Mesenchymal stem cell (in vitro differentiated cells and primary cell): Measurements from ENCODE around the gene RASA3.

ENCODE experiments used
- DNase-seq: peaks from one replicate; pipeline ENCODE4 v3.0.0-alpha.2; 2013
- H2AFZ ChIP-seq: one replicate; pipeline ENCODE4 v1.6.1; 2013; ENCODE audit warnings: low read depth, mild to moderate bottlenecking, control low read depth, inconsistent platforms, low read length, moderate library complexity
- H2AK5ac ChIP-seq: 2 replicates; pipeline ENCODE4 v1.6.1; 2013; ENCODE audit warnings: low read length, moderate library complexity, mild to moderate bottlenecking, inconsistent platforms; ENCODE audit not compliant: severe bottlenecking
- H2BK120ac ChIP-seq: one replicate; pipeline ENCODE4 v1.6.1; 2013; ENCODE audit warnings: low read depth, mild to moderate bottlenecking, inconsistent platforms, low read length, moderate library complexity
- H2BK12ac ChIP-seq, 2 experiments: one replicate each; pipeline ENCODE4 v1.6.1; 2013; ENCODE audit warnings: inconsistent platforms in 2 of 2, low read length in 2 of 2, mild to moderate bottlenecking in 2 of 2, moderate library complexity in 2 of 2, control low read depth in 1 of 2
- H2BK15ac ChIP-seq: one replicate; pipeline ENCODE4 v1.6.1; 2013; ENCODE audit warnings: mild to moderate bottlenecking, low read depth, inconsistent platforms; ENCODE audit not compliant: poor library complexity, severe bottlenecking
- H2BK5ac ChIP-seq: 2 replicates; pipeline ENCODE4 v1.6.1; 2013; ENCODE audit warnings: low read depth, mild to moderate bottlenecking, low read length, control low read depth, inconsistent platforms; ENCODE audit not compliant: poor library complexity, severe bottlenecking
- H3K14ac ChIP-seq, 2 experiments: one replicate each; pipeline ENCODE4 v1.6.1; 2013; ENCODE audit warnings: inconsistent platforms in 2 of 2, low read length in 2 of 2, control low read depth in 1 of 2, mild to moderate bottlenecking in 1 of 2, moderate library complexity in 1 of 2
- H3K18ac ChIP-seq, 2 experiments: one replicate each; pipeline ENCODE4 v1.6.1; 2013; ENCODE audit warnings: inconsistent platforms in 2 of 2, low read length in 2 of 2, control low read depth in 1 of 2, low read depth in 1 of 2, mild to moderate bottlenecking in 1 of 2
- H3K23ac ChIP-seq, 2 experiments: one replicate each; pipeline ENCODE4 v1.6.1; 2013; ENCODE audit warnings: inconsistent platforms in 2 of 2, low read length in 2 of 2, mild to moderate bottlenecking in 2 of 2, moderate library complexity in 2 of 2, control low read depth in 1 of 2
- H3K27ac ChIP-seq: 2 replicates; pipeline ENCODE4 v1.5.1; 2013; ENCODE audit warnings: mild to moderate bottlenecking, moderate library complexity, low read length, control low read depth, inconsistent platforms; ENCODE audit not compliant: poor library complexity, severe bottlenecking
- H3K27me3 ChIP-seq, 2 experiments: 2 replicates each; pipeline versions ENCODE4 v1.6.1 to v1.7.0; 2013; ENCODE audit warnings: low read length in 2 of 2, mild to moderate bottlenecking in 2 of 2, moderate library complexity in 2 of 2, control low read depth in 1 of 2, inconsistent platforms in 1 of 2; ENCODE audit not compliant: control insufficient read depth in 1 of 2, insufficient read depth in 1 of 2
- H3K36me3 ChIP-seq, 2 experiments: 2 replicates each; pipeline versions ENCODE4 v1.6.1 to v1.7.0; 2013; ENCODE audit warnings: low read length in 2 of 2, control low read depth in 1 of 2, inconsistent platforms in 1 of 2, low read depth in 1 of 2, mild to moderate bottlenecking in 1 of 2; ENCODE audit not compliant: insufficient read depth in 2 of 2, control insufficient read depth in 1 of 2
- H3K4ac ChIP-seq, 2 experiments: one replicate each; pipeline ENCODE4 v1.6.1; 2013; ENCODE audit warnings: inconsistent platforms in 2 of 2, low read length in 2 of 2, mild to moderate bottlenecking in 2 of 2, moderate library complexity in 2 of 2, control low read depth in 1 of 2, low read depth in 1 of 2
- H3K4me1 ChIP-seq: 2 replicates; pipeline ENCODE4 v1.6.1; 2013; ENCODE audit warnings: low read depth, low read length, control low read depth; ENCODE audit not compliant: control insufficient read depth, insufficient read depth
- H3K4me2 ChIP-seq: 2 replicates; pipeline ENCODE4 v1.6.1; 2013; ENCODE audit warnings: low read length, mild to moderate bottlenecking, inconsistent platforms; ENCODE audit not compliant: poor library complexity, severe bottlenecking
- H3K4me3 ChIP-seq, 2 experiments: 2 replicates each; pipeline versions ENCODE4 v1.5.1 to v1.7.0; 2013; ENCODE audit warnings: low read length in 2 of 2, mild to moderate bottlenecking in 2 of 2, control low read depth in 1 of 2, low read depth in 1 of 2; ENCODE audit not compliant: insufficient read depth in 1 of 2
- H3K79me1 ChIP-seq: replicated peaks from 2 replicates; pipeline ENCODE4 v1.6.1; 2013; ENCODE audit warnings: mild to moderate bottlenecking, control low read depth, low read length, inconsistent platforms; ENCODE audit not compliant: poor library complexity, severe bottlenecking
- H3K9ac ChIP-seq: 2 replicates; pipeline ENCODE4 v1.7.0; 2013; ENCODE audit warnings: mild to moderate bottlenecking, low read length, moderate library complexity
- H3K9me3 ChIP-seq: 2 replicates; pipeline ENCODE4 v1.7.0; 2013; ENCODE audit warnings: mild to moderate bottlenecking, low read length; ENCODE audit not compliant: control insufficient read depth
- H4K8ac ChIP-seq: one replicate; pipeline ENCODE4 v1.6.1; 2013; ENCODE audit warnings: inconsistent platforms, mild to moderate bottlenecking, low read length, moderate library complexity
- H4K91ac ChIP-seq: one replicate; pipeline ENCODE4 v1.6.1; 2013; ENCODE audit warnings: mild to moderate bottlenecking, low read length, inconsistent platforms
- WGBS: methylation state at CpG from one replicate; pipeline ENCODE4 v1.1.7; 2013; ENCODE audit warnings: mixed read lengths; 5-methylcytosine and 5-hydroxymethylcytosine counted together

The RASA3 gene

DNA sequence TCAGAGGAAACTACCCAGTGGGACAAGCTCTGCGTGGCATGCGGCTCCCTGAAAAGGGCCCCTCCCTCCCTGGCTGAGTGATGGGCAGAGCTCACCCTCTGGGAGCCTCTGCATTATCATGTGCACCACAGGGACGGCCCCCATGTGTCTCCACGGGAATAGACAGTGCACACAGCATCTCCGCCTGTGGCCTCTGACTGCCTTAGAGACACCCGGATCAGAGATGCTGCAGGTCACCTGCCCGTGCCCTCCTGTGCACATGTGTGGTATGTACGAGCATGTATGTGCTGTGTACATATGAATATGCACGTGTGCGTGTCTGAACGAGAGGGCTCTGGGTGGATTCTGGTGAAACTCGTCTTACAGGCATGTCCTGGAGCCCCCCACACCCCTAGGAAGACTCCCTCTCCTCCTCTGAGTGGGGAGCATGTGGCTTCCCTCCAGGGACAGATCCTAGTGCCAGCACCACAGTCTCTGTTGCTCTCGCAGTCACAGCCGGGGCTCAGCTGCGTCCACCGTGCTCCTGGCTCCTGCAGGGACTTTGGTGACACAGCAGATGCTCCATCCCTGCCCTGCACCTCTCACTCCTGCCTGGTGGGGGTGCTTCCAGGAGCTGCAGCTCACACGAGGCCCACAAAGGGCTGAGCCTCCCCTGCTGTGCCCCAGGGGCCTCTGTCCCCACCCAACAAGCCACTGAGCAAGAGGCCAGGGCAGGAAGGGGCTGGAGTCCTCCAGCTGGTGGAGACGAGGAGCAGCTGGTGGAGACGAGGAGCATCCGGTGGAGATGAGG is 178.2 kb downstream of the RASA3 start:
- H4K8ac ChIP-seq, result no peak overlapping the region
- WGBS, result 91% methylated on average over 19 of the region's 20 CpGs
- no peak overlapping the region for H3K4ac ChIP-seq
- no peak overlapping the region for H3K9ac ChIP-seq
- H2BK120ac ChIP-seq, result no peak overlapping the region
- H3K4me1 ChIP-seq, result peaks cover 11% of the 10 kb centered on the region
- H2AK5ac ChIP-seq, result no peak overlapping the region
- no peak overlapping the region for H3K14ac ChIP-seq
- no peak overlapping the region for H3K4me3 ChIP-seq
- H4K91ac ChIP-seq, result no peak overlapping the region
- H3K9me3 ChIP-seq, result peaks cover under 1% of the 10 kb centered on the region
- H2BK12ac ChIP-seq, result no peak overlapping the region
- H3K79me1 ChIP-seq, result peaks cover 15% of the 10 kb centered on the region
- H3K18ac ChIP-seq, result no peak overlapping the region
- no peak overlapping the region for H2BK15ac ChIP-seq
- H3K36me3 ChIP-seq, result peaks cover 33 to 77% of the 10 kb centered on the region in 2 experiments
- no peak overlapping the region for H2AFZ ChIP-seq
- DNase-seq, result no peak
- H3K27ac ChIP-seq, result no peak overlapping the region
- H3K27me3 ChIP-seq, result no peaks in the 10 kb centered on the region
- no peak overlapping the region for H2BK5ac ChIP-seq
- H3K4me2 ChIP-seq, result no peak overlapping the region
- H3K23ac ChIP-seq, result no peak overlapping the region

DNA sequence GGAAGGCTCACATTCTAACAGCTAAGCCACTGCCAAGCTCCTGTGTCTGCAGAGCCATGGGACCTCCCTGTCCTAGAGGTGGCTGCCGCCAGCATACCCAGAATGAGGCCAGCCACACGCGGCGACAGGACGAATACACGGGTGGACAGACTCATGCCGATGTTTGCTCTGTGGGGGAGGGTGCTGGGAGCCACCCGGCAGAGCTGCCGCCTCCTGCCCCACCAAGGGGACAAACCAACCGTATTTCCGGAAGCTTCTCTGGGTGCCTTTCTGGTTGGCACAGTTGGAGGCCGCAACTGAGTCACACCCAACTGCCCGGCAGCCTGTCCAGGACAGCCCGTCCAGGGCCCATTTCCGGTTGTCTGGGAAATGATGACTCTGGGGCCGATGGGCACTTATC is 178.9 kb downstream of the RASA3 start:
- Histone ChIP-seq H3K27ac (no peak overlapping the region), H4K91ac (no peak overlapping the region), H4K8ac (no peak overlapping the region), H3K9me3 (no peaks in the 10 kb centered on the region), H3K4me1 (peaks cover 10% of the 10 kb centered on the region), H2AFZ (no peak overlapping the region), H3K36me3 (peaks cover 30 to 76% of the 10 kb centered on the region in 2 experiments), H2AK5ac (no peak overlapping the region), H3K4me2 (no peak overlapping the region), H2BK5ac (no peak overlapping the region), H3K23ac (no peak overlapping the region), H3K18ac (no peak overlapping the region), H3K4me3 (no peak overlapping the region), H2BK120ac (no peak overlapping the region), H3K9ac (no peak overlapping the region), H2BK12ac (no peak overlapping the region), H3K4ac (no peak overlapping the region), H3K14ac (no peak overlapping the region), H3K79me1 (peaks cover 15% of the 10 kb centered on the region), H3K27me3 (no peaks in the 10 kb centered on the region), H2BK15ac (no peak overlapping the region)
- WGBS, result 93% methylated on average over 16 of the region's 16 CpGs
- DNase-seq, result no peak

DNA sequence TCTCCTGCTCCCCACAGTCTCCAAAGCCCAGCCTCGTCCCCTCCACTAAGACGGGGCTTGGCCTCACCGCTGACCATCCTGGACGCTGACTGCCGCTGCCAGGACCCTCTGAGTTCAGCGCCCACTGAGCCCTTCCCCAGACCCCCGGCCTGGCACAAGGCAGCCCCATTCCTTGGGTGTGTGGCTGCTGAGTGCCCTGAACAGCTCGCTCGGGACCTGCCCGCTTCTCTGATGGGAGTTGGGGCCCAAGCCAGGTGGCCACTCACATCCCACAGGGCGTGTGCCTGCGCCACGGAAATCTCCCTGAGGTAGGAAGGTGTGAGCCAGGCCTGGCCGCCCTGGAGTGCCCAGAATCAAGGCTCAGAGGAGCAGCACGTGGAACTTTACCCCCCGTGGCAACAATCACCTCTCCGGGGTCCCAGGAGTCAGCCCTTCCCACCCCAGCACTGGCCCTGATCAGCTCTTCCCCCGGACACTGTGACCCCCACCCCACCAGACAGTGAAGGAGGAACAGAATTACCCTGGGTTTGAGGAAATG is 179.4 kb downstream of the RASA3 start:
- no peak overlapping the region for H3K23ac ChIP-seq
- no peak overlapping the region for H2BK15ac ChIP-seq
- peaks cover 30 to 74% of the 10 kb centered on the region in 2 experiments for H3K36me3 ChIP-seq
- no peak overlapping the region for H3K18ac ChIP-seq
- H3K9me3 ChIP-seq, result no peaks in the 10 kb centered on the region
- no peak overlapping the region for H2BK120ac ChIP-seq
- peaks cover 18% of the 10 kb centered on the region for H3K79me1 ChIP-seq
- no peak overlapping the region for H2AFZ ChIP-seq
- H3K4me3 ChIP-seq, result no peak overlapping the region
- peak overlapping the region; percentile 15 for H4K91ac ChIP-seq
- no peak overlapping the region for H3K27ac ChIP-seq
- H2BK12ac ChIP-seq, result no peak overlapping the region
- H3K4me2 ChIP-seq, result no peak overlapping the region
- no peak overlapping the region for H3K9ac ChIP-seq
- H3K14ac ChIP-seq, result no peak overlapping the region
- no peak overlapping the region for H3K4ac ChIP-seq
- H2BK5ac ChIP-seq, result no peak overlapping the region
- no peak for DNase-seq
- no peaks in the 10 kb centered on the region for H3K27me3 ChIP-seq
- H4K8ac ChIP-seq, result no peak overlapping the region
- H2AK5ac ChIP-seq, result no peak overlapping the region
- 96% methylated on average over 18 of the region's 18 CpGs for whole genome bisulfite sequencing
- peaks cover 10% of the 10 kb centered on the region for H3K4me1 ChIP-seq

DNA sequence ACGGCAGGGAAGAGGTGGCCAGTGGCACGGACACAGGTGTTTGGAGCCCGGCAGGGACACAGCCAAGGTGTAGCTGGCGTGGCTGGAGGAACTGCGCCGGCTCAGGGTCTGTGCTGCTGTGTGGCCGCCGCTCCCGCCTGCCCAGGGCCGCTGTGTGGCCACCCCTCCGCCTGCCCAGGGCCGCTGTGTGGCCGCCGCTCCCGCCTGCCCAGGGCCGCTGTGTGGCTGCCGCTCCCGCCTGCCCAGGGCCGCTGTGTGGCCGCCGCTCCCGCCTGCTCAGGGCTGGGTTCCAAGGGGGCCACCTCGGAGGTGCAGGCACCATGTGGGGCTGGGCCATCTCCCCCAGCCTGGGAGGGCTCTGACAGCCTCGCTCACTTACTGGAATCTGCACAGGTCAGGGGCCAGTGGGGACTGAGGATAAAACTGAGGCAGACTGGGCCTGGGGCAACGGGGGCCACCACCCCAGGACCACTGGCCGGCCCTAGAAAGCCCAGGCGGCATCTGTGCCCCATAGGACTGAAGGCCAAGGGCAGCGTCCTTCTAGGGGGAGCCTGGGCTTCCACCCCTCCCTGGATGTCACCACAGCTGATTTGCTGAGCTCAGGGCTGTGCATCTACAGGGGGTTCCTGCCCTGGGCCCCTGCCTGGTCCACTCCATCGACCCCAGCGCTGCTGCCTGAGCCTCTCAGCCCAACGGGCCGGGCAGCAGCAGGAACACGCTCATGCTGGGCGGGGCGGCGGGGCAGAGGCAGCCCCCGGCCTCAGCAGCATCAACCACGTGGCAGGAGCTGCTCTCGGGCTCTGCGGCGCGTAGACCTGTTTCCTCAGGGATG is 180.1 kb downstream of the RASA3 start:
- Histone ChIP-seq H4K8ac (no peak overlapping the region), H2AK5ac (no peak overlapping the region), H2BK5ac (no peak overlapping the region), H2BK120ac (no peak overlapping the region), H3K27me3 (no peaks in the 10 kb centered on the region), H2BK15ac (no peak overlapping the region), H3K36me3 (peaks cover 30 to 78% of the 10 kb centered on the region in 2 experiments), H3K27ac (no peak overlapping the region), H3K18ac (no peak overlapping the region), H3K9me3 (no peaks in the 10 kb centered on the region), H2AFZ (no peak overlapping the region), H3K4me1 (peaks cover 12% of the 10 kb centered on the region), H3K79me1 (peaks cover 18% of the 10 kb centered on the region), H3K4ac (no peak overlapping the region), H3K23ac (no peak overlapping the region), H3K4me2 (no peak overlapping the region), H3K9ac (no peak overlapping the region), H4K91ac (peak overlapping the region; percentile 12), H3K4me3 (no peak overlapping the region), H2BK12ac (no peak overlapping the region), H3K14ac (no peak overlapping the region)
- no peak for DNase-seq
- 93% methylated on average over 41 of the region's 42 CpGs for WGBS
